ENCODE measurements around the gene RRP1B.
"Not testable (repeated sequence)": the region's sequence is repeated elsewhere in the genome, so short reads cannot be mapped to it uniquely, and the experiment has no call there.

Gene RRP1B, protein sequence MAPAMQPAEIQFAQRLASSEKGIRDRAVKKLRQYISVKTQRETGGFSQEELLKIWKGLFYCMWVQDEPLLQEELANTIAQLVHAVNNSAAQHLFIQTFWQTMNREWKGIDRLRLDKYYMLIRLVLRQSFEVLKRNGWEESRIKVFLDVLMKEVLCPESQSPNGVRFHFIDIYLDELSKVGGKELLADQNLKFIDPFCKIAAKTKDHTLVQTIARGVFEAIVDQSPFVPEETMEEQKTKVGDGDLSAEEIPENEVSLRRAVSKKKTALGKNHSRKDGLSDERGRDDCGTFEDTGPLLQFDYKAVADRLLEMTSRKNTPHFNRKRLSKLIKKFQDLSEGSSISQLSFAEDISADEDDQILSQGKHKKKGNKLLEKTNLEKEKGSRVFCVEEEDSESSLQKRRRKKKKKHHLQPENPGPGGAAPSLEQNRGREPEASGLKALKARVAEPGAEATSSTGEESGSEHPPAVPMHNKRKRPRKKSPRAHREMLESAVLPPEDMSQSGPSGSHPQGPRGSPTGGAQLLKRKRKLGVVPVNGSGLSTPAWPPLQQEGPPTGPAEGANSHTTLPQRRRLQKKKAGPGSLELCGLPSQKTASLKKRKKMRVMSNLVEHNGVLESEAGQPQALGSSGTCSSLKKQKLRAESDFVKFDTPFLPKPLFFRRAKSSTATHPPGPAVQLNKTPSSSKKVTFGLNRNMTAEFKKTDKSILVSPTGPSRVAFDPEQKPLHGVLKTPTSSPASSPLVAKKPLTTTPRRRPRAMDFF

DNA sequence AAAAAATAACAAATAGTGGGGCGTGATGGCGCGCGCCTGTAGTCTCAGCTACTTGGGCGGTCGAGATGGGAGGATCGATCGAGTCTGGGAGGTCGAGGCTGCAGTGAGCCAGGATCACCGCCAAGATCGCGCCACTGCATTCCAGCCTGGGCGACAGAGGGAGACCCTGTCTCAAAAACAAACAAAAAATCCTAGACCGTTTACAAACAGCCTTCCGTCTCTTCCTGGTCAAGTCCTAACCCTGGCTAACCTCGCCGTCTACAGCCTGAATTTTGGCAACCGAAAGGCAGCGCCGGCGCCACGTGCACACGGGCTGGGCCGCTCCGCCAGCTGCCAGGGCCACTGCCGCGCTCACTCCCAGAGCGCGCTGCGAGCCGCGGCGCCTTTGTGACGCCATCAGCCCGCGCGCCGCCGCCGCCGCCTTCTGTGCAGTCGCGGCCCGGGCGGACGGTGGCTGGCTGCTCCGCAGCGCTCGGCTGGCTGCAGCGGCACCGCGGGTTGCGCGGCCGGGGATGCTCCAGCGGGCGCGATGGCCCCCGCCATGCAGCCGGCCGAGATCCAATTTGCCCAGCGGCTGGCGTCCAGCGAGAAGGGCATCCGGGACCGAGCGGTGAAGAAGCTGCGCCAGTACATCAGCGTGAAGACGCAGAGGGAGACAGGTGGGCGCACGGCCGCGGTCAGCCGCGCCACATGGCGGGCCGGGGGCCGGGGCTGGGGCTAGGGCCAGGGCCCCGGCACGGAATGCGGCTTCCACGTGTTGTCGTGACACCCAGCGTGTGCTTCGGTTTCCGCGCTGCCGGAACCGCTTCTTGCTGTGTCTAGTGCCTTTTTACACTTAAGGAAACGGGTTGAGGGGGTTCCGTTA, at the start of gene RRP1B, which contains the start of gene HSF2BP:
Gene RRP1B, plus strand, starts transcription at position 425 of the 865 bp plus-strand sequence. Its CDS starts 105 bp downstream, at position 530.
Gene HSF2BP, minus strand, starts transcription at position 353 of the 865 bp plus-strand sequence. CDS start 1,392 bp downstream, outside the sequence.
- in situ Hi-C loops (cut with MboI; ENCODE audit: low sequenced_read_pairs), result no loop called here

DNA sequence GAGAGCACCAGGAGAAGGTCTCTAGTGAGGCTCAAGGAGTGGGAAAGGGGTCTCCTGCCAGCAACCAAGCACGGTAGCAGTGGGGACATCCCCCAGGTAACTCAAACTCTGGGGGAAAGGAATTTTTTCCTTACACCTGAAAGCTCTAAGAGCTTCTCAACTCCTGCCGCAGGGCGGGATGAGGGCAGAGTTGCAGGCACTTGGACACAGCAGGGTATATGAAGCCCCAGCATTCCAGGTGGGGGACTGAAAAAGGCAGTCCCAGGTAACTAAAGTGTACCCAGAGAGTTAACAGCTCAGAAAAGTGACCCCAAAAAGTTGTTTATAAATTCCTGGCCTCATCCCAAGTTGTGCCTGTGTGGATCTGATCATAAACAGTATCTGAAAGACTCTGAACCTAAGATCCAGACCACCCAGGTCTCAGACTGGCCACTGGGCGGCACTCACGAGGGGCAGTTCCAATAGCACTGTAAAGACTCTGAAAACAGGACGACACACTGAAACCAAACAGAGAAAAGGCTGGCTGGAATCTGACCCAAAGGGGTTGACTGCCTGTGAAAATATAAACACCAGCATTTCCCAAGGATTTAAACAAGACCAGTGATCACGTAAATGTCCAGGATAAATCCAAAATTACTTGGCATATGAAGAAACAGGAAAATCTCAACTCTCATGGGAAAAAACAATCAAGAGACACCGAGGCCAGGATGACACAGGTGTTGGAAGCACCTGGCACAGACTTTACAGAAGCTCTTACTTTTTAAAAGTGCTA, 47.6 kb upstream of the RRP1B start:
- in situ Hi-C loops (cut with MboI; ENCODE audit: low sequenced_read_pairs), result no loop called here

DNA sequence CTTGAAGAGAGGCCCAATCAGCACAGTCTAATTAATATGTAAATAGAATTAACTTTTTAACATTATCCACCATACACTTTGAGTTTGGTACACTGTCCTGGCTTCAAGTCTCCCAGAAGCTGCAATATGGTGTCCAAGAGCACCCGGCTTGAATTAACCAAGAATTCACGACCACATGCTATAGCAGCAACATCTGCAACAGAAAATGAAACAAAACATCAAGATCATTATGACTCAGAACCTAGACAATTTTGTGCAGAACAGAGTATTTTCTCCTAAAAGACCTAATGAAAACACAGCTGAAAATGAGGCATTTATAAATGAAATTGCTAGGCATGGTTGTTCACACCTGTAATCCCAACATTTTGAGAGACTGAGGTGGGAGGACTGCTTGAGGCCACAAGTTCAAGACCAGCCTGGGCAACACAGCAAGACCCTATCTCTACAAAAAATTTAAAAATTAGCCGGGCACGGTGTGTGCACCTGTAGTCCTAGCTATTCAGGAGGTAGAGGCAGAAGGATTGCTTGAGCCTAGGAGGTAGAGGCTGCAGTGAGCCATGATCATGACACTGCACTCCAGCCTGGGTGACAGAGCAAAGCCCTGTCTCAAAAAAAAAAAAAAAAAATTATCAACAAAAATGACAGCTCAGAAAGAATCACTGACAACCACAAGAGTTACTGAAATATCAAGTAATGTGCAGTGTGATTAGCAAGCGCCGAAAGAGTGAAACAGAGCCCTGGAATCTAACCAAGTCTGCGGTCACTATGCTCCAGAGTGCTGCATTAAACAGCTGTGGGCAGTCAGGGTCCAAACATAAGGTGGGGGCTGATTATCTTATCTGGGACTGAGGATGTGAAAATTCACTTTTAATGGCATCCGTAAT, 45.4 kb upstream of the RRP1B start:
- in situ Hi-C loops (cut with MboI; ENCODE audit: low sequenced_read_pairs), result no loop called here

DNA sequence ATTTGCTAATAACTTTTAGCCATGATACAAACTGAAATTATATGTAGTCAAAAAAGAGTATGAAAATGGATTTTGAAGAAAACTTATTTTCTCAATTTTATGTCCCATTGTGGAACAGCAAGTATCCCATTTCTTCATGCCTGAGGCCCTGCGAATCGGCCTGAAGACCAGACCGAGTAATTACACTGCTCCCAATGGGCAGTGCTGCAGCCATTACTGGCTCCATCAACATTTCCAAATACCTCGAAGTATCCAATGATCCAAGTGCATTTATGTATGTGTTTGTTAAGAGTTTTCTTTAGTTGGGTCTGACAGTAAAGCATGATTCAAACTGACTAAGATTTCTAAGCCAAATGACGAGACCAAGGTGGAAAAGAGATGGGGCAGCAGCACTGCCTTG, 44.5 kb upstream of the RRP1B start:
- in situ Hi-C loops (cut with MboI; ENCODE audit: low sequenced_read_pairs), result no loop called here

DNA sequence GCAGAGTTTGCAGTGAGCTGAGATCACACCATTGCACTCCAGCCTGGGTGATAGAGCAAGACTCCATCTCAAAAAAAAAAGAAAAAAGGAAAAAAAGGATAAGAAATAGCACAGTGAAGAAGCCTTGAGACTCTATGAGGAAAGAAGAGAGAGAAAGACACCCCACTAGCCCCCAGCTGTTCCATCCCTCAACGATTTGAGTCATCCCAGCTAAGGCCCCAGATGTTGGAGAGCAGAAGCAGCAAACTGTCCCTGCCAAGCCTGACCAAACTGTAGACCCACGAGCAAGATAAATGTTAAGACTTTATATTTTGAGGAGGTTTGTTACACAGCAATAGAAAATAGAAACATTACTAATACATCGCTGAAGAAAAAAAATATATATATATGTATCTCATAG, 42.5 kb upstream of the RRP1B start:
- in situ Hi-C loops (cut with MboI; ENCODE audit: low sequenced_read_pairs), result not testable (repeated sequence)

DNA sequence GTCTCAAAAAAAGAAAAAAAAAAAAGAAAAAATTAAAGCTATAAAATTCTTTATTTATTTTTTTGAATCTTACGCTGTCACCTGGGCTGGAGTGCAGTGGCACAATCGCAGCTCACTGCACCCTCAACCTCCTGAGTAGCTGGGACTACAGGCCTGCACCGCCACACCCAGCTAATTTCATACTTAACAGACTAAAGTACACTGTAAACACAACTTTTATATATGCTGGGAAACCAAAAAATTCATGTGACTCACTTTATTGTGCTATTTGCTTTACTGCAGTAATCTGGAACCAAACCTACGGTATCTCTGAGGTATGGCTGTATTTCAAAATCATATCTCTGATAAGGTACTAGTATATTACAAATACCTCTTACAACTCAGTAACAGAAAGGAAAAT, 40.4 kb upstream of the RRP1B start:
- in situ Hi-C loops (cut with MboI; ENCODE audit: low sequenced_read_pairs), result no loop called here

DNA sequence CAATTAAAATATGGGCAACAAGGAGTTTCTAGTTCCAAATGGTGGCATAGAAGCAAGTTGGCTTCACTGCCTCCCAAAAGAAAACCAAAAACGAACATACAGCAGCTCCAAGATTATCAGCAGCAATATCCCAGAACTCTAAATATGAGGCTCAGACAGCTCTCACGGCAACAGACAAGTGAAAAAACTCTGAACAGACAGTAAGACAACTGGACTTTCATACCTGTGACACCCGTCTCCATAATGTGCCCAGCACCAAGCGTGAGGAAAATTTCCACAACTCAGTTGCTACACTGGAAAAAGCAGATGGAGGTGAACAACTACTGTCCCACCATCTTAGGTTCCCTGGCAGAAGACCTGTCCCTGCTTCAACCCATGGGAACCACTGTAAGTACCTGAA, 40.0 kb upstream of the RRP1B start:
- in situ Hi-C loops (cut with MboI; ENCODE audit: low sequenced_read_pairs), result no loop called here

DNA sequence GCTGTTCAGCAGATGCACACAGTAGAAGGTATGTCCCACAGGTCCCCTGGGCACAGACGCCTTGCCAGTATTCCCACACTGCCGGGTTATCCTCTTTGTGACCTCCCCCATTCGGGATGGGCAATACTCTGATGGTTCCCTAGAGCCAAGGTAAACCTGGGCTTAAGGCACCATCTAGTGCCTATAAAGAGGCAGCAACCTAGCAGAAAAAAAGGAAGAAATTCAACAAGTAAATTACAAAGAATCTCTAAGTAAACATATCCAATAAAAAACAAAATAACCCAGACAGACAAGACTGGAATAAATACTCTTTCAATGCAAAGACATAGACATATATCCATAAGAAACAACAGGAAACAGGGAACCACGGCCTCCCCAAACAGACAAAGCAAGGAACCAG, 39.5 kb upstream of the RRP1B start:
- in situ Hi-C loops (cut with MboI; ENCODE audit: low sequenced_read_pairs), result no loop called here

DNA sequence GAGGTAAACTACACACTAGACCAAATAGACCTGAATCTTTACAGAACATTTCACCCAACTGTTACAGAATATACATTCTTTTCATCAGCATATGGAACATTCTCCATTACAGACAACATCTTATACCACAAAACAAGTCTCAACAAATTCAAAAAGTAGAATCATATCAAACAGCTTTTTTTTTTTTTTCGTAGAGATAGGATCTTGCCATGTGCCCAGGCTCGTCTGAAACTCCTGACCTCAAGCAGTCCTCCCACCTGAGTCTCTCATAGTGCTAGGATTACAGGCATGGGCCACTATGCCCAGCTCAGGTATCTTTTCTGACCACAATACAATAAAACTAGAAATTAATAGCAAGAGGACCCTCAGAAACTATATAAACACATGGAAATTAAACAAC, 36.6 kb upstream of the RRP1B start:
- in situ Hi-C loops (cut with MboI; ENCODE audit: low sequenced_read_pairs), result no loop called here

DNA sequence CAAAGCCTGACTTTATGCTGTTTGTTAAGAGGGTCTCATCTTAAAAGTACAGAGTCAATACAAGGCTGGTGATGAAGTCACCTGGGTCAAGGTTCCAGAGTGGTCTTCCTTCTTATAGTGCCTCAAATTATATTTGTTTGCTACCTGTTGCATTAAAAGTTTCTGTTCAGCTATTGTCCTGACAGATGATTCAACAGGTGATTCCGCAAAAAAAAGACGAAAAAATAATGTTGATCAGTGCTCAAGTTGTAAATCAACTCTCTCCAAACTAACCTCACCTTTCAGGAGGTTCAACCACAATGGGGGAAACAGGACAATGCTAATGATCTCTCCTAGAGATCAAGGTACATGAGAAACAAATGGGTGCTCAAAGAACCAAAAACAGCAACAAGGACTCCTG, 35.8 kb upstream of the RRP1B start:
- in situ Hi-C loops (cut with MboI; ENCODE audit: low sequenced_read_pairs), result no loop called here

DNA sequence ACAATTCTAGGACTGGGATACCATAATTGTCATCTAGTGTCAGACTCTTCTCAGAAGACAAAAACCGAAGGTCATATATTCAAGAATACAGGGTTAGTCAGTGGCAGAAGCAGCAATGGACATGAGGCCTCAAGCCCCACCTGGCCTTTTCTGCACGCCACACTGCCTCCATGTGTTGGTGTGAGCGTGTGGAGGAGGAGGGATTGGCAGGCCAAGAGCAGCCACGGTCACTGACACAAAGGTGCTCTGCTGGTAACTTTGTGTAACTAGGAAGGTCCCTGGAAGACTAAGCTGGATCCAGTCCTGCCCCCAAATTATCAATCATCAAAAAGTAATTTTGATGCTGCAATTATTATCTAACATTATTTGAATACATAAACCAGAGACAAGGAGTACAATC, 35.0 kb upstream of the RRP1B start:
- in situ Hi-C loops (cut with MboI; ENCODE audit: low sequenced_read_pairs), result no loop called here

DNA sequence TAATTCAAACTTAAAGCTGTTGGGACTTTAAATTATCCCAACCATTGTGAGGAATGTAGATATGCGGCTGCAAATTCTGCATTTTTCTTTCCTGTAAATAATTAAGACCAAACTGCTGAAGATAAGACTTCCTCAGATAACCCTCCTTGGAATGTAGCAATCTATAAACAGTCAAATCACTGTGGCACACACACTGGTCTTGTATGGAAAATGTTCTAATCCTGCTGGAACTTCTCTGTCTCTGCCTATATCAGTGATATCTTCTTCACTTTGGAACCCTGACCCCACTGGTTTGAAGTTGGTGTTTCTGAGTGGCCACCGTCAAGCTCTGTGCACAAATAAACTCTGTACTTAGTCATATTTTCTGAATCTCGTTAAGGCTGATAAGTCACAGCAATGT, 33.0 kb upstream of the RRP1B start:
- in situ Hi-C loops (cut with MboI; ENCODE audit: low sequenced_read_pairs), result no loop called here

DNA sequence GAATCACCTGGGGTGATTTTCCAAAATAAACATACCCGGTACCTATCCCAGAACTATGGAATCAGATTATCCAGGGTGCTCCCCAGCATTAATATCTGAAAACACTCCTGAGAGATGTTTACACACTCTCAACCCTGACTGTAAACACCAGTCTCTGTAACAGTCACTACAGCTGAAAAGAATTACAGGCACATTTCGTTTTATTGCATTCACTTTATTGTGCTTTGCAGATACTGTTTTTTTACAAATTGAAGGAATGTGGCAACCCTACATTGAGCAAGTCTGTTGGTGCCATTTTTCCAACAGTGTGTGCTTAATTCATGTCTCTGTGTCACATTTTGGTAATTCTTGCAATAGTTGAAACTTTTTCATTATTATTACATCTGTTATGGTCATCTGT, 31.8 kb upstream of the RRP1B start:
- in situ Hi-C loops (cut with MboI; ENCODE audit: low sequenced_read_pairs), result no loop called here

DNA sequence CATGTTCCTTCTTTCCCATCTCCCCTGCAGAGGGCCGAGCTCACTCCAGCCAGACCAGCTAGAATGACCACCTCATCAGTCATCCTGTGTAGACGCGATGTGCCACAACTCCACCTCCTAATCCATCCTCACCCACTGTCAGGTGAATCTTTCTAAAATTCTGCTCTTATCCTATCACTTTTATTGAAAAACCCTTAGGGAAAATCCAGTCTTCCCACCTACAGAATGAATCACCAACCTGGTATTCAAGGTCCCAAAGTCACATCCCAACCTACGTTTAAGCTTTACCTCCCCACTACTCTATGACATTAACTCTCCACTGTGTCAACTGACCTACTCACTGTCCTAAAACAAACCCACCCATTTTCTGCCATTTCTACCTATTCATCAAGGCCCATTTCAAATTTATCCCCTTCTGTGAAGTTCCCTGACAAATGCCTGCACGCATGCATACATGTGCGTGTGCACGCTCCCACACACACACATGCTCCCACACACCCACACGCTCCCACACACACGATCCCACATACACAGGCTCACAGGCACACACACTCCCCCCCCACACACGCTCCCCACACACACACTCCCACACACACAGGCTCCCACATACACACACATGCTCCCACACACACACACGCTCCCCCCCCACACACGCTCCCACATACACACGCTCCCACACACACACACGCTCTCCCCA, 27.8 kb upstream of the RRP1B start:
- in situ Hi-C loops (cut with MboI; ENCODE audit: low sequenced_read_pairs), result no loop called here

DNA sequence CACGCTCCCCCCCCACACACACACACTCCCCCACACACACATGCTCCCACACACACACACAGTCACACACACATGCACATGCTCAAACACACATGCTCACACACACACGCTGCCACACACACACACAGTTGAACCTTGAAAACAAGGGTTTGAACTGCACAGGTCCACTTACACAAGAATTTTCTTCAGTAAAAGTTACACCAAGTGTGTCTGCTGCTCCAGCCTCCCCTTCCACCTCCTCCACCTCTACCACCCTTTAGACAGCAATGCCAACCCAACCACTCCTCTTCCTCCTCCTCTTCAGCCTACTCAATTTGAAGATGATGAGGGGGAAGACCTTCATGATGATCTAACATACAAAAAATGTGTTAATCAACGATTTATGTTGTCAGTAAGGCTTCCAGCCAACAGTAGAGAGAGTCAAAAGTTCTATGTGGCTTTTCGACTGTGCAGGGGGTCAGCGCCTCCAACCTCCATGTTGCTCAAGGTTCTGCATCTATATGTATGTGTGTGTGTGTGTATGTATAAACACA, 26.9 kb upstream of the RRP1B start:
- in situ Hi-C loops (cut with MboI; ENCODE audit: low sequenced_read_pairs), result no loop called here

DNA sequence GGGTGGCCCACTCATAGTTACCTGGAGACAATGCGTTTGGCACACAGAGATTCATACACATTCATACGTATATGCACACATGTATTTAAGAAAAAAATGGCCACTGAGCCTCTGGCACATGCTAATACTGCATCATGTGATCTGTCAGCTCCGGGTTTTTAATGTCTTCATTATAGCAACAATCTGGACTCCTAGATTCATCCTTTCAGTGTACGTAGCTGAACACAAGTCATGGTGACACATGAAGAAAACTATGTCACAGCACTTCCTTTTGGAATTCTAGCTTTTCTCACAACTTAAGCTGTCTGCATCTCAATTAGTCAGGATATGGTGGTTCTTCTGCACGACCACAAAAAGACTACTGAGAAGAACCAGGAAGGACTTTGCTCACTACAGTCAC, 24.7 kb upstream of the RRP1B start:
- in situ Hi-C loops (cut with MboI; ENCODE audit: low sequenced_read_pairs), result no loop called here

DNA sequence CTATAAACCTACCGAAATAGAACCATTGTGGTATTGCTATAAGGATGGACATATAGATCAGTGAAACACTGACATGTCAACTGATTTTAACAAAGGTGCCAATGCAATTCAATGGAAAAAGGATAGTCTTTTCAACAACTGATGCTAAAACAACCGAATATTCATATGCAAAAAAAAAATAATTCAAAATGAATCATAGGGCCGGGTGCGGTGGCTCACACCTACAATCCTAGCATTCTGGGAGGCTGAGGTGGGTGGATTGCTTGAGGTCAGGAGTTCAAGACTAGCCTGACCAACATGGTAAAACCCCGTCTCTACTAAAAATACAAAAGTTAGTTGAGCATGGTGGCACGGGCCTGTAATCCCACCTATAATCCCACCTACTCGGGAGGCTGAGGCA, 23.9 kb upstream of the RRP1B start:
- in situ Hi-C loops (cut with MboI; ENCODE audit: low sequenced_read_pairs), result no loop called here

DNA sequence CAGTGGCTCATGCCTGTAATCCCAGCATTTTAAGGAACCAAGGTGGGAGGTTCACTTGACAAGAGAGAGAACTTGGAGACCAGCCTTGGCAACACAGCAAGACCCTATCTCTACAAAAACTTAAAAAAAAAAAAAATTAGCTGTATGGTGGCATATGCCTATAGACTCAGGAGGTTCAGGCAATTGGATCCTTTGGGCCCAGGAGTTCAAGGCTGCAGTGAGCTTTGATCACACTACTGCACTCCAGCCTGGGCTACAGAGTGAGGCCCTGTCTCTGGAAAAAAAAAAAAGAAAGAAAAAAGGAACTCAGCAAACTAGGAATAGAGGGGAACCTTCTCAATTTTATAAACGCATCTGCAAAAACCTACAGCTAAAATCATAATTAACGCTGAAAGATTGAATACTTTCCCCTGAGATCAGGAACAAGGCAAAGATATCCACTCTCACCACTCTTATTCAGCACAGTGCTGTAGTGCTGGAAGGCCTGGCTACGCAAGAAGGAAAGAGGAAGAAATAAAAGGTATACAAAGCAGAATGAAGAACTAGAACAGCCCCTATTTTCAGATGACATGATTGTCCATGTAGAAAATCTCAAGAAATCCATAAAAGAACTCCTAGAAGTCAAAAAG, 21.7 kb upstream of the RRP1B start:
- in situ Hi-C loops (cut with MboI; ENCODE audit: low sequenced_read_pairs), result no loop called here

Measured in hTERT RPE-1 (cell line).